OCI-LY3 (cell line): ENCODE data around the gene AOAH.

Source experiments
- H2AFZ ChIP-seq: fragments of 200-600, 300-600 bp; shearing (Covaris generic); 2 replicates; pipeline ENCODE4 v1.6.0; 2014; ENCODE audit warnings: antibody characterized with exemption, low read depth, low read length
- H3K27ac ChIP-seq: fragments of 200-600, 300-600 bp; sonication (generic); 2 replicates; pipeline ENCODE4 v1.5.1; 2014; ENCODE audit warnings: mild to moderate bottlenecking, low read length, moderate library complexity, mixed read lengths
- H3K27me3 ChIP-seq: fragments of 200-600, 300-600 bp; sonication (generic); 2 replicates; pipeline ENCODE4 v1.6.1; 2014; ENCODE audit warnings: low read depth, low read length, mixed read lengths
- H3K36me3 ChIP-seq: fragments of 200-600, 300-600 bp; sonication (generic); replicated peaks from 2 replicates; pipeline ENCODE3; 2014; ENCODE audit warnings: low read depth, low read length, mixed read lengths
- H3K4me1 ChIP-seq: fragments of 300-600, 200-600 bp; sonication (generic); 2 replicates; pipeline ENCODE4 v1.6.1; 2014; ENCODE audit warnings: low read length, mixed read lengths
- H3K4me2 ChIP-seq: fragments of 200-600, 300-600 bp; sonication (generic); 2 replicates; pipeline ENCODE4 v1.6.1; 2014; ENCODE audit warnings: low read length, mixed read lengths
- H3K4me3 ChIP-seq: fragments of 300-600, 200-600 bp; sonication (generic); 2 replicates; pipeline ENCODE4 v1.5.1; 2014; ENCODE audit warnings: antibody characterized with exemption, mild to moderate bottlenecking, low read length, moderate library complexity
- H3K79me2 ChIP-seq: fragments of 300-600, 200-600 bp; shearing (Covaris generic); 2 replicates; pipeline ENCODE4 v1.6.1; 2014; ENCODE audit warnings: mild to moderate bottlenecking, low read length, mixed read lengths
- H3K9ac ChIP-seq: fragments of 300-600, 200-600 bp; shearing (Covaris generic); 2 replicates; pipeline ENCODE4 v1.6.0; 2014; ENCODE audit warnings: mild to moderate bottlenecking, low read length, moderate library complexity
- H3K9me3 ChIP-seq: fragments of 200-600, 300-600 bp; shearing (Covaris generic); 2 replicates; pipeline ENCODE4 v1.6.1; 2014; ENCODE audit warnings: low read length, mixed read lengths; ENCODE audit not compliant: insufficient read depth
- H4K20me1 ChIP-seq: fragments of 200-600, 300-600 bp; sonication (generic); 2 replicates; pipeline ENCODE4 v1.6.1; 2016; ENCODE audit warnings: low read length, mixed read lengths; ENCODE audit not compliant: insufficient read depth
- EZH2phosphoT487 ChIP-seq: fragments of 200-600 bp; shearing (Covaris generic); IDR thresholded peaks from 2 replicates; pipeline ENCODE4 v1.6.1; 2018; ENCODE audit warnings: antibody characterized with exemption, mixed run types, low read depth
- TF ChIP-seq, protein P1 (sequence below): fragments of 200-600, 300-600 bp; sonication (generic); IDR thresholded peaks from 2 replicates; pipeline ENCODE4 v1.5.1; 2014; ENCODE audit warnings: antibody characterized with exemption, low read length, low read depth

Gene AOAH

DNA sequence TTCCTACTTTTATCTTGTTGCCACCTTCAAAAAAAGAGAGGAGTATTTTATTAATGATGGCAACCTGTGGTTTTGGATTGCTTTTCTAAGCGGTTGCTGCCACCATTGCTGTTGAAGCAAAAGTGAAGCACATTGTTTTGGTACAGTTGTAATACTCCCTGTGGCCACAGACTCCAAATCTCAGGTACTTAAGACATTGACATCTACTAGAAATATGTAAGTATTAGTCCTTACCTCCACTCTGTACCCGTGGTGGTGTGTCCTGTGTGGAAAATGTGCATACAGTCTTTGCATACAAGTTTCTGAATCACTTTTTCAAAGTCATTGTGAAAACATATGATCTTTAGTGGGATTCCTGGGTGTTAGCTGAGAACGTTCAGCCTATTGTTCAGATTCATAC is 248.9 kb downstream of the AOAH start:
- Histone ChIP-seq H2AFZ (no peak overlapping the region), H3K4me3 (no peak overlapping the region), H3K79me2 (no peaks in the 10 kb centered on the region), H4K20me1 (no peaks in the 10 kb centered on the region), H3K4me2 (no peak overlapping the region), H3K27me3 (no peaks in the 10 kb centered on the region), H3K4me1 (peaks cover 6% of the 10 kb centered on the region), H3K9ac (no peak overlapping the region), H3K9me3 (no peaks in the 10 kb centered on the region), H3K36me3 (no peaks in the 10 kb centered on the region), H3K27ac (no peak overlapping the region)
- TF ChIP-seq EZH2phosphoT487: no peak
- TF ChIP-seq, protein P1, sequence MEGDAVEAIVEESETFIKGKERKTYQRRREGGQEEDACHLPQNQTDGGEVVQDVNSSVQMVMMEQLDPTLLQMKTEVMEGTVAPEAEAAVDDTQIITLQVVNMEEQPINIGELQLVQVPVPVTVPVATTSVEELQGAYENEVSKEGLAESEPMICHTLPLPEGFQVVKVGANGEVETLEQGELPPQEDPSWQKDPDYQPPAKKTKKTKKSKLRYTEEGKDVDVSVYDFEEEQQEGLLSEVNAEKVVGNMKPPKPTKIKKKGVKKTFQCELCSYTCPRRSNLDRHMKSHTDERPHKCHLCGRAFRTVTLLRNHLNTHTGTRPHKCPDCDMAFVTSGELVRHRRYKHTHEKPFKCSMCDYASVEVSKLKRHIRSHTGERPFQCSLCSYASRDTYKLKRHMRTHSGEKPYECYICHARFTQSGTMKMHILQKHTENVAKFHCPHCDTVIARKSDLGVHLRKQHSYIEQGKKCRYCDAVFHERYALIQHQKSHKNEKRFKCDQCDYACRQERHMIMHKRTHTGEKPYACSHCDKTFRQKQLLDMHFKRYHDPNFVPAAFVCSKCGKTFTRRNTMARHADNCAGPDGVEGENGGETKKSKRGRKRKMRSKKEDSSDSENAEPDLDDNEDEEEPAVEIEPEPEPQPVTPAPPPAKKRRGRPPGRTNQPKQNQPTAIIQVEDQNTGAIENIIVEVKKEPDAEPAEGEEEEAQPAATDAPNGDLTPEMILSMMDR: no peak

DNA sequence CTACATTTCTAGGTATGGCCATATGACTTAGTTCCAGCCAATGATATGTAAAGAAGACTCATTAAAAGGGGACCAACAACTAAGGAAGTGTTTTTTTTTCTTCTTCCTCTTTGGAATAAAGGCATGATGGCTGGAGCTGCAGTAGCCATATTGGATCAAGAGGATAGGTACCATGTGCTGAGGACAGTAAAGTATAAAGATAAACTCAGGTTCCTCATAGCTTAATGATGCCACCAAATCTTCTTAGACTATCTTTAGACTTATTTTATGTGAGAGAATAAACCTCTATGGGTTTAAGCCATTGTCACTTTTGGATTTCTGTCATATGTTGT is 249.3 kb downstream of the AOAH start:
- Histone ChIP-seq H3K27ac (no peak overlapping the region), H3K27me3 (no peaks in the 10 kb centered on the region), H3K9ac (no peak overlapping the region), H3K9me3 (no peaks in the 10 kb centered on the region), H3K36me3 (no peaks in the 10 kb centered on the region), H3K4me1 (peaks cover 6% of the 10 kb centered on the region), H3K79me2 (no peaks in the 10 kb centered on the region), H4K20me1 (no peaks in the 10 kb centered on the region), H3K4me3 (no peak overlapping the region), H2AFZ (no peak overlapping the region), H3K4me2 (no peak overlapping the region)
- no peak for TF ChIP-seq EZH2phosphoT487
- TF ChIP-seq, protein P1: no peak

DNA sequence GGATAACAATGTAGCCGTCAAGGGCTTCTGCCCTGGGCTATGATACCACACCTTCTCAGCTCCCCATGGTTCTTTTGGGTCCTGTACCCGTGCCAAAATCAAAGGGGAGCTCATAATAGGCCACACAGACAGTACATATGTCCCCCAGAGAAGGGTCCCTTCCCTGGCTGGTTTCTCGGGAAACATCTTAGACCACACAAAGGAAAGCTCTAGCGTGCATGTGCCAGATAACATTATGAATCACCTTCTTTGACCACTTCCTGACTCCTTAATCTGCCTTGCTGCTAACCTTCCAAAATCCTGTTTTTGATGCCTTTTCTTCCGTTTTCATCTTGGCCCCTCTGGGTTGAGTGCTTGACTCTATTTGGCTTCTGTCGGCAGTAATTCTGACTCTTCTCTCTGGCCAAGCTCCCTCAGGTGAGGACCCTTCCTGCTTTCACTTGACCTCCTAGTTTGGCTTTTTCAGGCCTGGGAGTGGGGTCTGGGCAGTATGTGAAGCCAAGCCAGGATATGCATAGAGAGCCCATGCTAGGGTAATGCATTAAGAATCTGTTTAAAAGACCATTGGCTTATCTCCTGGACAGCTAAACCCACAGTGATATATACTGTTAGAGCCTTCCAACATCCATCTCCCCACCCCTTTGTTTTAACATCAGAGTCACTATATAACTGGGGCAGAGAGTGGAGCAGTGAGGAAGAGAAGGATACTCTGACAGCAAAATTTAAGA is 249.8 kb downstream of the AOAH start:
- Histone ChIP-seq H3K9me3 (no peaks in the 10 kb centered on the region), H3K79me2 (no peaks in the 10 kb centered on the region), H4K20me1 (no peaks in the 10 kb centered on the region), H3K9ac (no peak overlapping the region), H2AFZ (peak overlapping the region; percentile 39; the same call in 1 of the 2 replicates), H3K4me3 (no peak overlapping the region), H3K27me3 (no peaks in the 10 kb centered on the region), H3K4me1 (peaks cover 6% of the 10 kb centered on the region), H3K27ac (no peak overlapping the region), H3K4me2 (peak overlapping the region; percentile 29; the same call in 1 of the 2 replicates), H3K36me3 (no peaks in the 10 kb centered on the region)
- no peak for TF ChIP-seq EZH2phosphoT487
- TF ChIP-seq, protein P1: no peak

DNA sequence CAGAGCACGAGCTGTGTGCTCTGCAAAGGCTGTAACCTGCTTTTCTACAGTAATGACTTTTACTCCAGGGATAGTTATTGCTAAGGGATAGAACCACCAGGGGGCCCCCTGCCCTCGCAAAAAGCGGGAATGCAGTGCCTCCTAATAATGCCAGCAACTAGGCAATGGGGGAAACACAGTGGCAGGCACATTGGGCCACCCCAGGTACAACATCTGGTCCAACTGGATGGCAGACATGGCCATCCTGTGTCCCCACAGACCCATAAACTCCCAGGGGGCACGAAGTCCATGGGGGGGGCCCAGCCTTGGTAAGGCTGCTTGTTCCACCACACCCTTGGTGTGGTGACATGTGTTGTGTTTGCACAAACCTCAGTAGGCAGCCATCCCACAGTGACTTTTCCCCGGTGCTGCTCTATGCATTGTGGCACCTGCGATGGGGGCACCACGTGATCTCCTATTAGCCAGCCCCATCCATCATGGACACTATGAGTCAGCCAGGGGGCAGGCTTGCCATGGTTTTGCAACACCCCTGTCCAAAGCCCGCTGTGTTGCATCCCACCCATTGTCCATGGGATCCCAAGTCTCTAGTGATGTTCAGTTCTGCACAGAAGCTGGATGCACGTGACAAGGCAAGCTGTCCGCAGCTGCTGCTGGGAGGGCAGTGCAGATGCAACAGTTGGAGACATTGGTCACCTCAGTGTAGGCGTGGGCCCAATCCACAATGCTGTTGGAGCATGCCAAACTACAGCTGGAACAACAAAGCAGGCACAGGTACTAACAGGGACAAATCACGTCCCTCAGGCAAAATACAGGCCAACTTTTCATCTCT is 250.6 kb downstream of the AOAH start:
- Histone ChIP-seq H3K79me2 (no peaks in the 10 kb centered on the region), H3K9me3 (no peaks in the 10 kb centered on the region), H3K9ac (no peak overlapping the region), H3K27me3 (no peaks in the 10 kb centered on the region), H3K4me1 (peaks cover 6% of the 10 kb centered on the region), H2AFZ (peak overlapping the region; percentile 39; the same call in 1 of the 2 replicates), H3K4me2 (peak overlapping the region; percentile 29), H3K36me3 (no peaks in the 10 kb centered on the region), H3K4me3 (no peak overlapping the region), H3K27ac (no peak overlapping the region), H4K20me1 (no peaks in the 10 kb centered on the region)
- TF ChIP-seq, protein P1: peak; percentile 72
- TF ChIP-seq EZH2phosphoT487: no peak
